HEK293 (cell line): ENCODE measurements around the gene DTX3L.

ENCODE experiments used
- CTCF ChIA-PET: fragments of 350-600 bp; formaldehyde crosslinking; extraction: SDS; loops from one replicate; lab custom pipeline; 2021; ENCODE audit warnings: antibody characterized with exemption; lab: Yijun Ruan, JAX
- POLR2A ChIA-PET: fragments of 300-600 bp; formaldehyde crosslinking; extraction: SDS; loops from one replicate; lab custom pipeline; 2020; ENCODE audit warnings: antibody characterized with exemption, inconsistent platforms; lab: Yijun Ruan, JAX
- H3K27ac ChIP-seq: fragments of 200-500 bp; sonication (Bioruptor generic); 2 replicates; pipeline ENCODE4 v1.5.1; 2014; ENCODE audit warnings: low read depth, low read length, control low read depth, inconsistent platforms; ENCODE audit errors: extremely low read depth
- H3K36me3 ChIP-seq, 2 experiments: fragments of 200-500 bp in 1 of 2; sonication (Bioruptor generic) in 1 of 2; 1 replicate in 1 of 2; 2 replicates in 1 of 2; pipeline ENCODE4 v1.5.1; 2014 to 2017; ENCODE audit warnings: inconsistent platforms in 2 of 2, low read length in 2 of 2; ENCODE audit not compliant: control insufficient read depth in 2 of 2, insufficient read depth in 1 of 2
- H3K4me1 ChIP-seq: fragments of 200-500 bp; sonication (Bioruptor generic); 2 replicates; pipeline ENCODE4 v1.5.1; 2014; ENCODE audit warnings: mild to moderate bottlenecking, low read length, inconsistent platforms; ENCODE audit not compliant: control insufficient read depth, insufficient read depth
- H3K4me3 ChIP-seq: 2 replicates; pipeline ENCODE4 v1.5.1; 2011; ENCODE audit warnings: low read depth, mild to moderate bottlenecking, control low read depth, low read length, moderate library complexity
- H3K9me3 ChIP-seq: fragments of 200-500 bp; sonication (Bioruptor generic); 2 replicates; pipeline ENCODE4 v1.5.1; 2014; ENCODE audit warnings: low read depth, low read length, inconsistent platforms; ENCODE audit not compliant: control insufficient read depth, insufficient read depth
- BCL11A ChIP-seq: fragments of 450-650 bp; formaldehyde crosslinking; IDR thresholded peaks from 2 replicates; pipeline ENCODE4 v1.5.1; 2016; ENCODE audit warnings: low read depth, missing biosample characterization, missing genetic modification characterization
- KLF1 ChIP-seq: fragments of 450-650 bp; formaldehyde crosslinking; IDR thresholded peaks from 2 replicates; pipeline ENCODE4 v1.5.1; 2016; ENCODE audit warnings: missing biosample characterization, missing genetic modification characterization
- PRDM1 ChIP-seq: fragments of 450-650 bp; formaldehyde crosslinking; IDR thresholded peaks from 2 replicates; pipeline ENCODE4; 2016; ENCODE audit warnings: missing biosample characterization, missing genetic modification characterization
- SALL2 ChIP-seq: fragments of 450-650 bp; formaldehyde crosslinking; IDR thresholded peaks from 2 replicates; pipeline ENCODE4 v1.5.0; 2017; ENCODE audit warnings: missing biosample characterization, mild to moderate bottlenecking, missing genetic modification characterization, borderline replicate concordance
- SCRT1 ChIP-seq: fragments of 450-650 bp; formaldehyde crosslinking; IDR thresholded peaks from 2 replicates; pipeline ENCODE4 v1.5.1; 2016; ENCODE audit warnings: missing biosample characterization, missing genetic modification characterization, borderline replicate concordance
- YY2 ChIP-seq: fragments of 450-650 bp; formaldehyde crosslinking; IDR thresholded peaks from 2 replicates; pipeline ENCODE4 v1.5.1; 2016; ENCODE audit warnings: missing biosample characterization, missing genetic modification characterization
- ZBTB48 ChIP-seq: fragments of 450-650 bp; formaldehyde crosslinking; IDR thresholded peaks from 2 replicates; pipeline ENCODE4 v1.5.1; 2016; ENCODE audit warnings: missing biosample characterization, missing genetic modification characterization
- ZBTB6 ChIP-seq: fragments of 450-650 bp; formaldehyde crosslinking; IDR thresholded peaks from 2 replicates; pipeline ENCODE4 v1.5.1; 2017; ENCODE audit warnings: missing biosample characterization, missing genetic modification characterization
- ZNF132 ChIP-seq: fragments of 450-650 bp; formaldehyde crosslinking; IDR thresholded peaks from 2 replicates; pipeline ENCODE4 v1.5.1; 2017; ENCODE audit warnings: missing biosample characterization, missing genetic modification characterization, borderline replicate concordance
- ZNF274 ChIP-seq, 2 experiments: fragments of 200-500 bp in 1 of 2; fragments of 450-650 bp in 1 of 2; sonication (Bioruptor generic) in 1 of 2; formaldehyde crosslinking in 1 of 2; IDR thresholded peaks; 2 replicates each; pipeline versions ENCODE4 v1.5.1 to v1.6.1; 2014 to 2016; ENCODE audit warnings: borderline replicate concordance in 1 of 2, inconsistent platforms in 1 of 2, low read length in 1 of 2, missing biosample characterization in 1 of 2, missing genetic modification characterization in 1 of 2
- ZNF398 ChIP-seq: fragments of 450-650 bp; formaldehyde crosslinking; IDR thresholded peaks from 2 replicates; pipeline ENCODE4 v1.5.1; 2017; ENCODE audit warnings: missing biosample characterization, missing genetic modification characterization
- ZNF514 ChIP-seq: fragments of 450-650 bp; formaldehyde crosslinking; IDR thresholded peaks from 2 replicates; pipeline ENCODE4 v1.5.1; 2016; ENCODE audit warnings: missing biosample characterization, missing genetic modification characterization
- ZNF521 ChIP-seq: fragments of 450-650 bp; formaldehyde crosslinking; IDR thresholded peaks from 2 replicates; pipeline ENCODE4 v1.5.1; 2017; ENCODE audit warnings: missing biosample characterization, mild to moderate bottlenecking, missing genetic modification characterization
- ZNF600 ChIP-seq: fragments of 450-650 bp; formaldehyde crosslinking; IDR thresholded peaks from 2 replicates; pipeline ENCODE4 v1.5.1; 2016; ENCODE audit warnings: missing biosample characterization, missing genetic modification characterization
- ZNF639 ChIP-seq: fragments of 450-650 bp; formaldehyde crosslinking; IDR thresholded peaks from 2 replicates; pipeline ENCODE4 v1.5.1; 2016; ENCODE audit warnings: missing biosample characterization, missing genetic modification characterization
- ZNF701 ChIP-seq: fragments of 450-650 bp; formaldehyde crosslinking; IDR thresholded peaks from 2 replicates; pipeline ENCODE4 v1.5.1; 2016; ENCODE audit warnings: missing biosample characterization, missing genetic modification characterization
- ZNF747 ChIP-seq: fragments of 450-650 bp; formaldehyde crosslinking; IDR thresholded peaks from 2 replicates; pipeline ENCODE4 v1.5.1; 2016; ENCODE audit warnings: missing biosample characterization, missing genetic modification characterization
- ZNF791 ChIP-seq: fragments of 450-650 bp; formaldehyde crosslinking; IDR thresholded peaks from 2 replicates; pipeline ENCODE4 v1.5.1; 2016; ENCODE audit warnings: missing biosample characterization, missing genetic modification characterization
- ZSCAN23 ChIP-seq: fragments of 450-650 bp; formaldehyde crosslinking; IDR thresholded peaks from 2 replicates; pipeline ENCODE4 v1.5.1; 2016; ENCODE audit warnings: missing biosample characterization, missing genetic modification characterization
- TF ChIP-seq, protein P1 (sequence below): fragments of 450-650 bp; formaldehyde crosslinking; IDR thresholded peaks from 2 replicates; pipeline ENCODE4; 2016; ENCODE audit warnings: missing biosample characterization, missing genetic modification characterization
- TF ChIP-seq, protein P2 (sequence below): fragments of 450-650 bp; formaldehyde crosslinking; IDR thresholded peaks from 2 replicates; pipeline ENCODE4 v1.5.1; 2016; ENCODE audit warnings: missing biosample characterization, missing genetic modification characterization, borderline replicate concordance

Gene DTX3L

GRCh38 chr3:122533931-122534334 is 30.2 kb upstream of the DTX3L start:
- POLR2A ChIA-PET: interaction anchor here (0.5 to 1.6 kb wide), 4 partner anchors 15 to 45 kb away, joined by 3 to 7 read pairs (median 4); partner anchors contain the start of gene KPNA1
- no peak for TF ChIP-seq YY2 (tag by site-specific recombination)
- TF ChIP-seq KLF1: no peak
- TF ChIP-seq ZNF701: no peak
- TF ChIP-seq, protein P1, sequence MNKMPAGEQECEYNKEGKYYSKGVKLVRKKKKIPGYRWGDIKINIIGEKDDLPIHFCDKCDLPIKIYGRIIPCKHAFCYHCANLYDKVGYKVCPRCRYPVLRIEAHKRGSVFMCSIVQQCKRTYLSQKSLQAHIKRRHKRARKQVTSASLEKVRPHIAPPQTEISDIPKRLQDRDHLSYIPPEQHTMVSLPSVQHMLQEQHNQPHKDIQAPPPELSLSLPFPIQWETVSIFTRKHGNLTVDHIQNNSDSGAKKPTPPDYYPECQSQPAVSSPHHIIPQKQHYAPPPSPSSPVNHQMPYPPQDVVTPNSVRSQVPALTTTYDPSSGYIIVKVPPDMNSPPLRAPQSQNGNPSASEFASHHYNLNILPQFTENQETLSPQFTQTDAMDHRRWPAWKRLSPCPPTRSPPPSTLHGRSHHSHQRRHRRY (tag by site-specific recombination): no peak
- no peak for TF ChIP-seq ZNF791 (tag by site-specific recombination)
- TF ChIP-seq ZNF521 (tag by site-specific recombination): no peak
- TF ChIP-seq ZNF600: 0 out of 2 replicates have a peak, but pooled peaks have one; percentile 26
- peak; percentile 57; the same call in 1 of the 2 replicates for TF ChIP-seq ZBTB48 (tag by site-specific recombination)
- TF ChIP-seq, all 188 proteins: peak for 2
- CTCF ChIA-PET: interaction anchor here (0.7 kb wide), 1 partner anchor 132 kb away, joined by 3 read pairs; no protein-coding TSS in a partner anchor
- H3K27ac ChIP-seq: no peak overlapping the region
- H3K36me3 ChIP-seq: peaks cover 0 to 14% of the 10 kb centered on the region in 2 experiments; a peak in 1 of 3 replicates
- H3K9me3 ChIP-seq: no peaks in the 10 kb centered on the region
- no peak overlapping the region for H3K4me3 ChIP-seq
- H3K4me1 ChIP-seq: no peaks in the 10 kb centered on the region

- CTCF ChIA-PET: interaction anchor here (0.7 to 1.3 kb wide), 2 partner anchors 12 to 53 kb away, joined by 3 read pairs; no protein-coding TSS in a partner anchor
- Histone ChIP-seq H3K4me1 (no peaks in the 10 kb centered on the region), H3K4me3 (no peak overlapping the region), H3K36me3 (peaks cover 0 to 17% of the 10 kb centered on the region in 2 experiments; a peak in 1 of 3 replicates), H3K9me3 (no peaks in the 10 kb centered on the region), H3K27ac (no peak overlapping the region)
- POLR2A ChIA-PET: no interaction called here
- TF ChIP-seq, protein P2, sequence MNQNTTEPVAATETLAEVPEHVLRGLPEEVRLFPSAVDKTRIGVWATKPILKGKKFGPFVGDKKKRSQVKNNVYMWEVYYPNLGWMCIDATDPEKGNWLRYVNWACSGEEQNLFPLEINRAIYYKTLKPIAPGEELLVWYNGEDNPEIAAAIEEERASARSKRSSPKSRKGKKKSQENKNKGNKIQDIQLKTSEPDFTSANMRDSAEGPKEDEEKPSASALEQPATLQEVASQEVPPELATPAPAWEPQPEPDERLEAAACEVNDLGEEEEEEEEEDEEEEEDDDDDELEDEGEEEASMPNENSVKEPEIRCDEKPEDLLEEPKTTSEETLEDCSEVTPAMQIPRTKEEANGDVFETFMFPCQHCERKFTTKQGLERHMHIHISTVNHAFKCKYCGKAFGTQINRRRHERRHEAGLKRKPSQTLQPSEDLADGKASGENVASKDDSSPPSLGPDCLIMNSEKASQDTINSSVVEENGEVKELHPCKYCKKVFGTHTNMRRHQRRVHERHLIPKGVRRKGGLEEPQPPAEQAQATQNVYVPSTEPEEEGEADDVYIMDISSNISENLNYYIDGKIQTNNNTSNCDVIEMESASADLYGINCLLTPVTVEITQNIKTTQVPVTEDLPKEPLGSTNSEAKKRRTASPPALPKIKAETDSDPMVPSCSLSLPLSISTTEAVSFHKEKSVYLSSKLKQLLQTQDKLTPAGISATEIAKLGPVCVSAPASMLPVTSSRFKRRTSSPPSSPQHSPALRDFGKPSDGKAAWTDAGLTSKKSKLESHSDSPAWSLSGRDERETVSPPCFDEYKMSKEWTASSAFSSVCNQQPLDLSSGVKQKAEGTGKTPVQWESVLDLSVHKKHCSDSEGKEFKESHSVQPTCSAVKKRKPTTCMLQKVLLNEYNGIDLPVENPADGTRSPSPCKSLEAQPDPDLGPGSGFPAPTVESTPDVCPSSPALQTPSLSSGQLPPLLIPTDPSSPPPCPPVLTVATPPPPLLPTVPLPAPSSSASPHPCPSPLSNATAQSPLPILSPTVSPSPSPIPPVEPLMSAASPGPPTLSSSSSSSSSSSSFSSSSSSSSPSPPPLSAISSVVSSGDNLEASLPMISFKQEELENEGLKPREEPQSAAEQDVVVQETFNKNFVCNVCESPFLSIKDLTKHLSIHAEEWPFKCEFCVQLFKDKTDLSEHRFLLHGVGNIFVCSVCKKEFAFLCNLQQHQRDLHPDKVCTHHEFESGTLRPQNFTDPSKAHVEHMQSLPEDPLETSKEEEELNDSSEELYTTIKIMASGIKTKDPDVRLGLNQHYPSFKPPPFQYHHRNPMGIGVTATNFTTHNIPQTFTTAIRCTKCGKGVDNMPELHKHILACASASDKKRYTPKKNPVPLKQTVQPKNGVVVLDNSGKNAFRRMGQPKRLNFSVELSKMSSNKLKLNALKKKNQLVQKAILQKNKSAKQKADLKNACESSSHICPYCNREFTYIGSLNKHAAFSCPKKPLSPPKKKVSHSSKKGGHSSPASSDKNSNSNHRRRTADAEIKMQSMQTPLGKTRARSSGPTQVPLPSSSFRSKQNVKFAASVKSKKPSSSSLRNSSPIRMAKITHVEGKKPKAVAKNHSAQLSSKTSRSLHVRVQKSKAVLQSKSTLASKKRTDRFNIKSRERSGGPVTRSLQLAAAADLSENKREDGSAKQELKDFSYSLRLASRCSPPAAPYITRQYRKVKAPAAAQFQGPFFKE: no peak
- no peak for TF ChIP-seq ZNF132 (tag by site-specific recombination)
- TF ChIP-seq BCL11A (tag by site-specific recombination): no peak
- no peak for TF ChIP-seq SCRT1
- TF ChIP-seq PRDM1: no peak
- no peak for TF ChIP-seq ZNF398
- TF ChIP-seq ZNF514 (tag by site-specific recombination): no peak
- no peak for TF ChIP-seq SALL2 (tag by site-specific recombination)
- TF ChIP-seq ZNF747 (tag by site-specific recombination): no peak
- no peak for TF ChIP-seq ZBTB6 (tag by site-specific recombination)
- no peak for TF ChIP-seq ZNF639 (tag by site-specific recombination)
- TF ChIP-seq ZNF274 (IDR thresholded peaks at IDR 0.05; ENCODE audit: low read length): no peak
- TF ChIP-seq ZNF274 (tag by site-specific recombination; IDR thresholded peaks at IDR 0.05; ENCODE audit: borderline replicate concordance): no peak
- TF ChIP-seq ZSCAN23: no peak
Measured at GRCh38 chr3:122535964-122536631, 28.0 kb upstream of the DTX3L start.
